Trophoblast cell (in vitro differentiated cells and primary cell): Measurements from ENCODE around the gene MRPS34.

Source experiments
- DNase-seq, 2 donors: peaks; one replicate each; pipeline ENCODE4 v3.0.0-alpha.2; 2016
- H2AFZ ChIP-seq: 2 replicates; pipeline ENCODE4 v1.6.1; 2013; ENCODE audit warnings: low read length, moderate library complexity, mild to moderate bottlenecking; ENCODE audit not compliant: insufficient read depth, poor library complexity
- H2AK5ac ChIP-seq: 2 replicates; pipeline ENCODE4 v1.6.1; 2013; ENCODE audit warnings: mild to moderate bottlenecking, low read length
- H2BK120ac ChIP-seq: 2 replicates; pipeline ENCODE4 v1.6.1; 2013; ENCODE audit warnings: low read length, mild to moderate bottlenecking, moderate library complexity; ENCODE audit not compliant: insufficient read depth, poor library complexity
- H2BK12ac ChIP-seq: 2 replicates; pipeline ENCODE4 v1.6.1; 2013; ENCODE audit warnings: mild to moderate bottlenecking, low read length, moderate library complexity
- H2BK5ac ChIP-seq: 2 replicates; pipeline ENCODE4 v1.6.1; 2013; ENCODE audit warnings: low read length, low read depth, moderate library complexity, mild to moderate bottlenecking; ENCODE audit not compliant: poor library complexity
- H3K14ac ChIP-seq: 2 replicates; pipeline ENCODE4 v1.6.1; 2013; ENCODE audit warnings: mild to moderate bottlenecking, low read length
- H3K18ac ChIP-seq: 2 replicates; pipeline ENCODE4 v1.6.1; 2013; ENCODE audit warnings: mild to moderate bottlenecking, low read length
- H3K23ac ChIP-seq: 2 replicates; pipeline ENCODE4 v1.6.1; 2013; ENCODE audit warnings: low read length
- H3K27ac ChIP-seq: 2 replicates; pipeline ENCODE4 v1.5.1; 2013; ENCODE audit warnings: low read depth, mild to moderate bottlenecking, inconsistent platforms, low read length, moderate library complexity
- H3K27me3 ChIP-seq: 2 replicates; pipeline ENCODE4 v1.6.1; 2013; ENCODE audit warnings: inconsistent platforms, mild to moderate bottlenecking, low read length, moderate library complexity; ENCODE audit not compliant: insufficient read depth
- H3K36me3 ChIP-seq, 2 experiments: 1 replicate in 1 of 2; 2 replicates in 1 of 2; pipeline ENCODE4 v1.6.1; 2013; ENCODE audit warnings: low read length in 2 of 2, mild to moderate bottlenecking in 2 of 2, moderate library complexity in 1 of 2; ENCODE audit not compliant: insufficient read depth in 2 of 2, control insufficient read depth in 1 of 2
- H3K4ac ChIP-seq: 2 replicates; pipeline ENCODE4 v1.6.1; 2013; ENCODE audit warnings: low read depth, mild to moderate bottlenecking, low read length, moderate library complexity
- H3K4me1 ChIP-seq, 2 experiments: 1 replicate in 1 of 2; 2 replicates in 1 of 2; pipeline ENCODE4 v1.6.1; 2013; ENCODE audit warnings: low read length in 2 of 2, mild to moderate bottlenecking in 2 of 2, moderate library complexity in 1 of 2; ENCODE audit not compliant: insufficient read depth in 2 of 2, control insufficient read depth in 1 of 2
- H3K4me2 ChIP-seq: 2 replicates; pipeline ENCODE4 v1.6.1; 2013; ENCODE audit warnings: inconsistent platforms, mild to moderate bottlenecking, low read length, moderate library complexity
- H3K4me3 ChIP-seq: 2 replicates; pipeline ENCODE4 v1.5.1; 2013; ENCODE audit warnings: mild to moderate bottlenecking, low read depth, low read length, inconsistent platforms
- H3K79me1 ChIP-seq: one replicate; pipeline ENCODE4 v1.6.1; 2013; ENCODE audit warnings: low read length
- H3K79me2 ChIP-seq: 2 replicates; pipeline ENCODE4 v1.6.1; 2013; ENCODE audit warnings: low read length, mild to moderate bottlenecking; ENCODE audit not compliant: control insufficient read depth, insufficient read depth, poor library complexity
- H3K9ac ChIP-seq: 2 replicates; pipeline ENCODE4 v1.6.1; 2013; ENCODE audit warnings: mild to moderate bottlenecking, low read length
- H3K9me3 ChIP-seq: 2 replicates; pipeline ENCODE4 v1.6.1; 2013; ENCODE audit warnings: low read depth, mild to moderate bottlenecking, control low read depth, inconsistent platforms, low read length; ENCODE audit not compliant: insufficient read depth
- H4K12ac ChIP-seq: 2 replicates; pipeline ENCODE4 v1.6.1; 2013; ENCODE audit warnings: low read depth, mild to moderate bottlenecking, low read length, moderate library complexity
- H4K8ac ChIP-seq: 2 replicates; pipeline ENCODE4 v1.6.1; 2013; ENCODE audit warnings: low read depth, mild to moderate bottlenecking, low read length, moderate library complexity
- H4K91ac ChIP-seq: one replicate; pipeline ENCODE4 v1.6.1; 2013; ENCODE audit warnings: low read depth, mild to moderate bottlenecking, low read length, moderate library complexity
- WGBS: extraction: QIAGEN DNeasy Blood & Tissue Kit; methylation state at CpG from one replicate; pipeline ENCODE4 v1.1.7; 2013; ENCODE audit warnings: missing lambda C conversion rate; ENCODE audit not compliant: insufficient read length, insufficient coverage; ENCODE audit errors: extremely low coverage; 5-methylcytosine and 5-hydroxymethylcytosine counted together

The MRPS34 gene

DNA sequence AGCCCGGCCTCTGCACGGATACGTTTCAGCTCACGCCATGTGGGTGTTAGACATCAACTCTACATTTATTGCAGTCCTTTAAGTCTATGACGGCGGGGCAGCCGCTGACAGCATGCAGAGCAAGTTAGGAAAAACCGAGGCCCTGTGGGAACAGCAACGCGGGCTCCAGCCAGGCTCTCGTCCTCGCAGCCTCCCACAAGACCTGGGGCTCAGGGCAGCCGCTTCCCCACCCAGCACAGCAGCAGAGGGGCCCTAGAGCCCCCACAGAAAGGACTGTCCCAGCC, 3.7 kb upstream of the MRPS34 start:
- peaks cover 15% of the 10 kb centered on the region for H3K79me2 ChIP-seq
- H2BK12ac ChIP-seq = no peak overlapping the region
- H2AK5ac ChIP-seq = no peak overlapping the region
- peaks cover 18 to 27% of the 10 kb centered on the region in 2 experiments for H3K4me1 ChIP-seq
- DNase-seq = no peak
- no peak overlapping the region for H3K23ac ChIP-seq
- no peak overlapping the region for H3K4me3 ChIP-seq
- H3K18ac ChIP-seq = no peak overlapping the region
- peaks cover 55 to 56% of the 10 kb centered on the region in 2 experiments for H3K36me3 ChIP-seq
- no peak overlapping the region for H3K9ac ChIP-seq
- no peak overlapping the region for H3K14ac ChIP-seq
- H4K12ac ChIP-seq = no peak overlapping the region
- no peak overlapping the region for H2BK5ac ChIP-seq
- H3K27me3 ChIP-seq = no peaks in the 10 kb centered on the region
- no peak overlapping the region for H3K4ac ChIP-seq
- no peak overlapping the region for H4K91ac ChIP-seq
- WGBS = no CpG with 5 or more reads among the region's 13 CpGs
- no peak overlapping the region for H3K27ac ChIP-seq
- H2AFZ ChIP-seq = no peak overlapping the region
- no peak overlapping the region for H3K4me2 ChIP-seq
- peaks cover 2% of the 10 kb centered on the region for H3K9me3 ChIP-seq
- H2BK120ac ChIP-seq = no peak overlapping the region
- peaks cover 15% of the 10 kb centered on the region for H3K79me1 ChIP-seq
- H4K8ac ChIP-seq = no peak overlapping the region

DNA sequence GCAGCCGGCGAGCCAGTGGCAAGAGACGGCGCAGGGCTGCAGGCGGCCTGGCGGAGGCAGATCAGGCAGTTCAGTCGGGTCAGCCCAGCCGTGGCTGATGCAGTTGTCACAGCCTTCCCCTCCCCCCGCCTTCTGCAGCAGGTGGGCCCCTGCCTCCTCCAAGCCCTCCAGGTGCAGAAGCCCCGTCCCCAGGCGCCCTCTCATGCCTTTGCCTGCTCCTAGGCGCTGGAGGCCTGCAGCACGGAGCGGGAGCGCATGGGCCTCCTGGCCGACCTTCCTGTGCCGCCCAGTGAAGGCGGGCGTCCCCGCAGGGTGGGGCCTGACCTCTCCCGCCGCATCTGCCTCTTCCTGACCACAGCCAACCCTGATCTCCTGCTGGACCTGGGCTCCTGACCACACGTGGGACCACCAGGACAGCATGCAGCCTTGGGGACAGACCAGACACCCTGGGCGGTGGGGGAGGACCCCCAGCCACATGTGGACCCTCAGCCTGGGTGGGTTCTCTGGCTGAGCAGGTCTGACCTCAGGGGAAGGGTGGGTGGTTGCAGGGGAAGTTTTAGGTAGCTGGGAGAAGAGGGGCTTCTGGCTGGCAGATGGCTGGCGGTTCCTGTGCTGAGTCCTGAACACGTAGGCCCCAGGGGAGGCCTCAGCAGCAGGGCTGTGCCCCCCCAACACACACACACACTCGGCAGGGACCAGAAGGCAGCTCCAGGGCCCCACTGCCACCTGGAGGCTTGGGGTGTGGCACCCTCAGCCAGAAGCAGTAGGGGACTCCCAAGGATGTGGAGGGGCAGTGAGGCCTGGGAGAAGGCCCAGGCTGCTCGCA, 3.1 kb upstream of the MRPS34 start:
- H3K27ac ChIP-seq = no peak overlapping the region
- peaks cover 13% of the 10 kb centered on the region for H3K79me2 ChIP-seq
- no peak overlapping the region for H4K8ac ChIP-seq
- no peak overlapping the region for H3K4ac ChIP-seq
- H3K23ac ChIP-seq = no peak overlapping the region
- H3K36me3 ChIP-seq = peaks cover 52 to 54% of the 10 kb centered on the region in 2 experiments
- no peak overlapping the region for H3K14ac ChIP-seq
- H3K27me3 ChIP-seq = no peaks in the 10 kb centered on the region
- peaks cover 2% of the 10 kb centered on the region for H3K9me3 ChIP-seq
- no peak overlapping the region for H2AK5ac ChIP-seq
- no peak overlapping the region for H2BK12ac ChIP-seq
- H3K18ac ChIP-seq = peak overlapping the region; percentile 25
- no peak overlapping the region for H3K4me2 ChIP-seq
- WGBS = no CpG with 5 or more reads among the region's 28 CpGs
- H4K12ac ChIP-seq = no peak overlapping the region
- peaks cover 15 to 21% of the 10 kb centered on the region in 2 experiments for H3K4me1 ChIP-seq
- H2BK120ac ChIP-seq = no peak overlapping the region
- no peak overlapping the region for H2BK5ac ChIP-seq
- no peak overlapping the region for H3K4me3 ChIP-seq
- peaks cover 18% of the 10 kb centered on the region for H3K79me1 ChIP-seq
- DNase-seq = no peak
- no peak overlapping the region for H2AFZ ChIP-seq
- H4K91ac ChIP-seq = no peak overlapping the region
- no peak overlapping the region for H3K9ac ChIP-seq

DNA sequence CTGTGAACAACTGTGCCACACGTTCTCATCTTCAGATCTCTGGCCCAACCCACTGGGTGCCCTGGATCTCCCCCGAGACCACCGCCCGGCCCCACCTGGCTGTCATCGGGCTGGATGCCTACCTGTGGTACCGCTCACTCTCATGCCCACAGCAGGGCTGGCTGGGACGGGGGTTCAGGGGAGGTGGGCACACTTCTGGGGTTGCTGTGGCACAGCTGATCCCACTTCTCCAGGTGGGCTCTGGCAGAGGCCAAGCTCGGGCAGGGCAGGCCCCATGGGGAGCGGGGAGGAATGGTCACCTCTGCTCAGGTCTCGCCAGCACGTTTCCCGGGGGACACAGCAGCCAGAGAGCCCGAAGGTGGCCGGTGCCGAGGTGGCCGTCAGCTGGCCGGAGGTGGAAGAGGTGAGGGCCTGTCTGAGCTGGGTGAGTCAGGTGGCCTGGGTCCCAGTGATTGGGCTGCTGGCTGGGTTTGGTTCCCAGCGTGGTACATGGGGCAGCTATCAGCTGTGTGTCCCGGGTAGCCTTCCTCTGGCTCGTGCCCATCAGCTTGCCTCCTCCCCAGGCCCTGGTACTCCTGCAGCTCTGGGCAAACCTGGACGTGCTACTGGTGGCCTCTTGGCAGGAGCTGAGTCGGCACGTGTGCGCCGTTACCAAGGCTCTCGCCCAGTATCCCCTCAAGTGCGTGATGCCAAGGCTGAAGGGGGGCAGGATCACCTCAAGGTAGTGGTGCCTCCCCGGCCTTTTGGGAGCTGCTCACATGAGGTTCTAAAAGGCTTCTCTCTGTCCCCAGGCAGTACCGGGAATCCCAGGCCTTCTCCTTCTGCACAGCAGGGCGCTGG, 2.3 kb upstream of the MRPS34 start:
- peaks cover 22% of the 10 kb centered on the region for H3K79me1 ChIP-seq
- H3K14ac ChIP-seq = no peak overlapping the region
- no peak overlapping the region for H2BK120ac ChIP-seq
- H3K36me3 ChIP-seq = peaks cover 47 to 49% of the 10 kb centered on the region in 2 experiments
- H4K91ac ChIP-seq = no peak overlapping the region
- no peak overlapping the region for H3K4me3 ChIP-seq
- peaks cover 15% of the 10 kb centered on the region for H3K79me2 ChIP-seq
- no peak overlapping the region for H2BK12ac ChIP-seq
- no peak overlapping the region for H2AFZ ChIP-seq
- no peak for DNase-seq
- H4K8ac ChIP-seq = no peak overlapping the region
- no peak overlapping the region for H2AK5ac ChIP-seq
- no peak overlapping the region for H3K4me2 ChIP-seq
- peaks cover 2% of the 10 kb centered on the region for H3K9me3 ChIP-seq
- H3K18ac ChIP-seq = no peak overlapping the region
- H4K12ac ChIP-seq = no peak overlapping the region
- H3K27me3 ChIP-seq = no peaks in the 10 kb centered on the region
- peaks cover 13 to 23% of the 10 kb centered on the region in 2 experiments for H3K4me1 ChIP-seq
- H2BK5ac ChIP-seq = no peak overlapping the region
- no peak overlapping the region for H3K23ac ChIP-seq
- H3K9ac ChIP-seq = no peak overlapping the region
- no peak overlapping the region for H3K27ac ChIP-seq
- H3K4ac ChIP-seq = no peak overlapping the region
- no CpG with 5 or more reads among the region's 30 CpGs for WGBS

DNA sequence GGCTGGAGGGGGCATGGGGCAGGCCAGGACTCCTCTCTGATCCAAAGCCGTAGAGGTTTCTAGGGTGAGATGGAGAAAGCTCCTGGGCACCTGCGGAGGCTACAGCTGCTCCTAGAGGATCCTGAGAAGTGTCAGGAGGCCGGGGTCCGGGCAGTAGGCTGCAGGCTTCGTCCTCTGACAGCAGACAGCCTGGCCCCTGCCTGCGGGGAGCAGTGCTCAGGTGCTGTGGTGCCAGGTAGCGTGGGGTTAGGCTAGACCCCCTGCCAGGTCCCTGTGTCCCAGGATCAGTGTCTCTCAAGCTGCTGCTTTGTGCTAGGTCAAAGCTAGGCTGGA, 1.5 kb upstream of the MRPS34 start:
- no peak for DNase-seq
- Histone ChIP-seq H3K23ac (no peak overlapping the region), H4K12ac (peak overlapping the region; percentile 14), H2BK120ac (no peak overlapping the region), H3K18ac (no peak overlapping the region), H2AFZ (no peak overlapping the region), H3K4me3 (no peak overlapping the region), H3K36me3 (peaks cover 42 to 47% of the 10 kb centered on the region in 2 experiments), H3K9ac (no peak overlapping the region), H3K4me1 (peaks cover 10 to 18% of the 10 kb centered on the region in 2 experiments), H3K4me2 (peak overlapping the region; percentile 94), H2AK5ac (no peak overlapping the region), H2BK12ac (no peak overlapping the region), H4K91ac (no peak overlapping the region), H3K14ac (no peak overlapping the region), H2BK5ac (no peak overlapping the region), H3K27ac (no peak overlapping the region), H4K8ac (no peak overlapping the region), H3K27me3 (no peaks in the 10 kb centered on the region), H3K4ac (no peak overlapping the region), H3K9me3 (peaks cover 2% of the 10 kb centered on the region), H3K79me1 (peaks cover 22% of the 10 kb centered on the region), H3K79me2 (peaks cover 15% of the 10 kb centered on the region)
- no CpG with 5 or more reads among the region's 7 CpGs for WGBS
